Measurements from ENCODE around the gene TBATA.

DNA sequence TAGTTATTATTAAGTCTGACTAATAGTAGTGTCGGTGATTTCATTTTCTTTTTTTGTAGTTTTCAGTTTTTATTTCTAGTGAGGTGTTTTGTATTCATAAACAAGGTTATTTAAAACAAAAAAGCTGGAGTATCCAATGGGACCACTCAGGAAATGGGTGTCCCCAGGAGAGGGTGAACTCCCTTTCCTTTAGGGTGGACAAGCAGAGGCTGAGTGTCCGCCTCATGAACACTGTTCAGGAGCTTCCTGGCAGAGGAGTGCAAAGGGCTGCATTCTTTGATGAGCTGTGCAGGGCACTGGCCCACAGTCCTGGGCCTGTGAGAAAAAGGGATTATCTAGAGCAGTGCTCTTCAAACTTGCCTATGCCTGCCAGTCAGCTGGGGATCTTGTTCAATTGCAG, 56.8 kb downstream of the TBATA start:
- TF ChIP-seq POLR2AphosphoS5 (IDR thresholded peaks at IDR 0.05) (no peak), POLR2A (IDR thresholded peaks at IDR 0.05) (no peak)
- TF ChIP-seq, protein P1, sequence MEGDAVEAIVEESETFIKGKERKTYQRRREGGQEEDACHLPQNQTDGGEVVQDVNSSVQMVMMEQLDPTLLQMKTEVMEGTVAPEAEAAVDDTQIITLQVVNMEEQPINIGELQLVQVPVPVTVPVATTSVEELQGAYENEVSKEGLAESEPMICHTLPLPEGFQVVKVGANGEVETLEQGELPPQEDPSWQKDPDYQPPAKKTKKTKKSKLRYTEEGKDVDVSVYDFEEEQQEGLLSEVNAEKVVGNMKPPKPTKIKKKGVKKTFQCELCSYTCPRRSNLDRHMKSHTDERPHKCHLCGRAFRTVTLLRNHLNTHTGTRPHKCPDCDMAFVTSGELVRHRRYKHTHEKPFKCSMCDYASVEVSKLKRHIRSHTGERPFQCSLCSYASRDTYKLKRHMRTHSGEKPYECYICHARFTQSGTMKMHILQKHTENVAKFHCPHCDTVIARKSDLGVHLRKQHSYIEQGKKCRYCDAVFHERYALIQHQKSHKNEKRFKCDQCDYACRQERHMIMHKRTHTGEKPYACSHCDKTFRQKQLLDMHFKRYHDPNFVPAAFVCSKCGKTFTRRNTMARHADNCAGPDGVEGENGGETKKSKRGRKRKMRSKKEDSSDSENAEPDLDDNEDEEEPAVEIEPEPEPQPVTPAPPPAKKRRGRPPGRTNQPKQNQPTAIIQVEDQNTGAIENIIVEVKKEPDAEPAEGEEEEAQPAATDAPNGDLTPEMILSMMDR (IDR thresholded peaks at IDR 0.05 in 8 of 11, conservative IDR thresholded peaks at IDR 0.05 in 3 of 11): no peak

Measured in spleen (tissue), 7 donors.